IMR-90 (cell line): ENCODE data around the gene LONP2.

Source experiments
- CEBPB ChIP-seq: IDR thresholded peaks from 2 replicates; pipeline ENCODE4 v1.6.1; 2012; ENCODE audit warnings: low read depth, low read length, improper control_type of control experiment
- CHD1 ChIP-seq: IDR thresholded peaks from 2 replicates; pipeline ENCODE4 v1.6.1; 2012; ENCODE audit warnings: low read depth, low read length, improper control_type of control experiment
- ELK1 ChIP-seq: fragments of 150-350 bp; IDR thresholded peaks from 2 replicates; pipeline ENCODE4 v1.6.1; 2016; ENCODE audit warnings: low read depth, mild to moderate bottlenecking, low read length, moderate library complexity, borderline replicate concordance
- FOS ChIP-seq: fragments of 150-350 bp; IDR thresholded peaks from 2 replicates; pipeline ENCODE4 v1.6.1; 2016; ENCODE audit warnings: low read depth, low read length
- MAFK ChIP-seq: IDR thresholded peaks from 2 replicates; pipeline ENCODE4 v1.6.1; 2012; ENCODE audit warnings: low read depth, low read length, improper control_type of control experiment
- MAZ ChIP-seq: IDR thresholded peaks from 2 replicates; pipeline ENCODE4 v1.6.1; 2012; ENCODE audit warnings: low read depth, mild to moderate bottlenecking, low read length, improper control_type of control experiment, moderate library complexity, borderline replicate concordance
- MXI1 ChIP-seq: IDR thresholded peaks from 2 replicates; pipeline ENCODE4 v1.6.1; 2012; ENCODE audit warnings: low read depth, mild to moderate bottlenecking, low read length, moderate library complexity, borderline replicate concordance
- POLR2A ChIP-seq: IDR thresholded peaks from 2 replicates; pipeline ENCODE4 v1.6.1; 2012; ENCODE audit warnings: mild to moderate bottlenecking, low read depth, low read length
- RAD21 ChIP-seq: IDR thresholded peaks from 2 replicates; pipeline ENCODE4 v1.6.1; 2012; ENCODE audit warnings: low read length, improper control_type of control experiment
- RCOR1 ChIP-seq: IDR thresholded peaks from 2 replicates; pipeline ENCODE4 v1.6.1; 2012; ENCODE audit warnings: mild to moderate bottlenecking, low read length, improper control_type of control experiment; ENCODE audit not compliant: insufficient replicate concordance
- RFX5 ChIP-seq: IDR thresholded peaks from 2 replicates; pipeline ENCODE4 v1.8.0; 2012; ENCODE audit warnings: low read depth, mild to moderate bottlenecking, low read length, moderate library complexity
- SMC3 ChIP-seq: fragments of 150-350 bp; IDR thresholded peaks from 2 replicates; pipeline ENCODE4 v1.6.1; 2016; ENCODE audit warnings: low read depth, mild to moderate bottlenecking, antibody characterized with exemption, low read length, moderate library complexity
- USF2 ChIP-seq: fragments of 150-350 bp; IDR thresholded peaks from 2 replicates; pipeline ENCODE4 v1.6.1; 2017; ENCODE audit warnings: mild to moderate bottlenecking, antibody characterized with exemption, low read length, low read depth
- TF ChIP-seq, protein P1 (sequence below): conservative IDR thresholded peaks from 2 replicates; pipeline ENCODE4 v1.5.1; 2012; ENCODE audit warnings: mild to moderate bottlenecking, low read depth, low read length, improper control_type of control experiment

- TF ChIP-seq, protein P1, sequence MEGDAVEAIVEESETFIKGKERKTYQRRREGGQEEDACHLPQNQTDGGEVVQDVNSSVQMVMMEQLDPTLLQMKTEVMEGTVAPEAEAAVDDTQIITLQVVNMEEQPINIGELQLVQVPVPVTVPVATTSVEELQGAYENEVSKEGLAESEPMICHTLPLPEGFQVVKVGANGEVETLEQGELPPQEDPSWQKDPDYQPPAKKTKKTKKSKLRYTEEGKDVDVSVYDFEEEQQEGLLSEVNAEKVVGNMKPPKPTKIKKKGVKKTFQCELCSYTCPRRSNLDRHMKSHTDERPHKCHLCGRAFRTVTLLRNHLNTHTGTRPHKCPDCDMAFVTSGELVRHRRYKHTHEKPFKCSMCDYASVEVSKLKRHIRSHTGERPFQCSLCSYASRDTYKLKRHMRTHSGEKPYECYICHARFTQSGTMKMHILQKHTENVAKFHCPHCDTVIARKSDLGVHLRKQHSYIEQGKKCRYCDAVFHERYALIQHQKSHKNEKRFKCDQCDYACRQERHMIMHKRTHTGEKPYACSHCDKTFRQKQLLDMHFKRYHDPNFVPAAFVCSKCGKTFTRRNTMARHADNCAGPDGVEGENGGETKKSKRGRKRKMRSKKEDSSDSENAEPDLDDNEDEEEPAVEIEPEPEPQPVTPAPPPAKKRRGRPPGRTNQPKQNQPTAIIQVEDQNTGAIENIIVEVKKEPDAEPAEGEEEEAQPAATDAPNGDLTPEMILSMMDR: no peak
- TF ChIP-seq RAD21 (no peak), RFX5 (no peak), USF2 (no peak), CEBPB (no peak), POLR2A (no peak), ELK1 (no peak), SMC3 (no peak), MAFK (no peak), RCOR1 (no peak), MXI1 (no peak), FOS (no peak), MAZ (no peak), CHD1 (no peak)
Observed at GRCh38 chr16:48382131-48382530, 138.0 kb downstream of the LONP2 start.
